CD4-positive, alpha-beta T cell (primary cell): ENCODE results near the gene CIRBP. TPM values are rescaled to one million over a fixed set of nuclear protein-coding genes. Genes with fewer than 3 reads are reported as not detected.
A peak's percentile ranks its signal among the peaks of the same experiment; 100 is the strongest.

Experiments used
- ATAC-seq: fragments of 200-7000 bp; cut with Tn5 transposase; one replicate; pipeline ENCODE4 v1.10.0; 2022; ENCODE audit warnings: mild to moderate bottlenecking; ENCODE audit not compliant: poor library complexity
- CTCF ChIA-PET: fragments of 350-600 bp; sonication (Branson Sonifier 250); formaldehyde crosslinking; loops from one replicate; lab custom pipeline; 2021; ENCODE audit warnings: antibody characterized with exemption, inconsistent platforms; lab: Charles Lee
- POLR2A ChIA-PET: fragments of 350-600 bp; sonication (Branson Sonifier 250); formaldehyde crosslinking; loops from one replicate; lab custom pipeline; 2021; ENCODE audit warnings: antibody characterized with exemption, inconsistent platforms; lab: Charles Lee
- DNase-seq, 14 experiments: peaks; one replicate each; pipeline ENCODE4 v3.0.0-alpha.2; 2013 to 2020; ENCODE audit warnings: mixed read lengths in 2 of 14
- H3K27ac ChIP-seq, 2 donors: one replicate each; pipeline versions ENCODE4 v1.5.1 to v1.7.0; 2013; ENCODE audit warnings: low read length in 2 of 2, low read depth in 1 of 2, mild to moderate bottlenecking in 1 of 2
- H3K27me3 ChIP-seq, 2 experiments: 1 replicate in 1 of 2; 2 replicates in 1 of 2; pipeline versions ENCODE4 v1.6.1 to v1.7.0; 2013; ENCODE audit warnings: low read length in 2 of 2, control low read depth in 1 of 2, mild to moderate bottlenecking in 1 of 2, moderate library complexity in 1 of 2; ENCODE audit not compliant: insufficient read depth in 2 of 2, control insufficient read depth in 1 of 2
- H3K36me3 ChIP-seq: one replicate; pipeline ENCODE4 v1.6.1; 2013; ENCODE audit warnings: low read length, control low read depth; ENCODE audit not compliant: insufficient read depth
- H3K4me1 ChIP-seq: one replicate; pipeline ENCODE4 v1.6.1; 2013; ENCODE audit warnings: low read length, control low read depth; ENCODE audit not compliant: insufficient read depth
- H3K4me3 ChIP-seq: one replicate; pipeline ENCODE4 v1.5.1; 2013; ENCODE audit warnings: mild to moderate bottlenecking, low read length, moderate library complexity
- H3K9me3 ChIP-seq, 2 experiments: 1 replicate in 1 of 2; 2 replicates in 1 of 2; pipeline versions ENCODE4 v1.6.1 to v1.7.0; 2013; ENCODE audit warnings: low read length in 2 of 2, mild to moderate bottlenecking in 2 of 2, control low read depth in 1 of 2, moderate library complexity in 1 of 2; ENCODE audit not compliant: control insufficient read depth in 1 of 2, insufficient read depth in 1 of 2
- H3K27ac Mint-ChIP-seq: one replicate; pipeline ENCODE4 v1.8.0; 2020; ENCODE audit warnings: mixed read lengths
- H3K27me3 Mint-ChIP-seq: one replicate; pipeline ENCODE4 v1.8.0; 2021; ENCODE audit warnings: mixed read lengths
- H3K36me3 Mint-ChIP-seq: one replicate; pipeline ENCODE4 v1.8.0; 2021; ENCODE audit warnings: low read depth, mixed read lengths
- H3K4me1 Mint-ChIP-seq: one replicate; pipeline ENCODE4 v1.8.0; 2021; ENCODE audit warnings: low read depth, mixed read lengths
- H3K4me3 Mint-ChIP-seq: one replicate; pipeline ENCODE4 v1.8.0; 2020; ENCODE audit warnings: mild to moderate bottlenecking, mixed read lengths
- H3K9me3 Mint-ChIP-seq: one replicate; pipeline ENCODE4 v1.8.0; 2020; ENCODE audit warnings: mixed read lengths
- intact Hi-C, 2 experiments: fragments of 100-400 bp; cut with DNase I in 1 of 2; cut with micrococcal nuclease in 1 of 2; formaldehyde crosslinking; loops; one replicate each; pipeline versions ENCODE4 v1.15.1 to v1.9.0; 2023 to 2025; cut with DNase I, micrococcal nuclease
- total RNA-seq, 174 experiments: library from RNA in 2 of 174; stranded (reverse) in 2 of 174; gene quantifications; one replicate each; pipeline ENCODE4 v1.2.3 and lab custom pipeline; 2021 to 2026
- TF ChIP-seq, protein P1 (sequence below): fragments of 200-600 bp; IDR thresholded peaks from one replicate; pipeline ENCODE4 v1.8.0; 2022; ENCODE audit warnings: antibody characterized with exemption, mild to moderate bottlenecking

CIRBP gene
- total RNA-seq, 2 experiments from 2014 or later = 614 to 628 TPM

DNA sequence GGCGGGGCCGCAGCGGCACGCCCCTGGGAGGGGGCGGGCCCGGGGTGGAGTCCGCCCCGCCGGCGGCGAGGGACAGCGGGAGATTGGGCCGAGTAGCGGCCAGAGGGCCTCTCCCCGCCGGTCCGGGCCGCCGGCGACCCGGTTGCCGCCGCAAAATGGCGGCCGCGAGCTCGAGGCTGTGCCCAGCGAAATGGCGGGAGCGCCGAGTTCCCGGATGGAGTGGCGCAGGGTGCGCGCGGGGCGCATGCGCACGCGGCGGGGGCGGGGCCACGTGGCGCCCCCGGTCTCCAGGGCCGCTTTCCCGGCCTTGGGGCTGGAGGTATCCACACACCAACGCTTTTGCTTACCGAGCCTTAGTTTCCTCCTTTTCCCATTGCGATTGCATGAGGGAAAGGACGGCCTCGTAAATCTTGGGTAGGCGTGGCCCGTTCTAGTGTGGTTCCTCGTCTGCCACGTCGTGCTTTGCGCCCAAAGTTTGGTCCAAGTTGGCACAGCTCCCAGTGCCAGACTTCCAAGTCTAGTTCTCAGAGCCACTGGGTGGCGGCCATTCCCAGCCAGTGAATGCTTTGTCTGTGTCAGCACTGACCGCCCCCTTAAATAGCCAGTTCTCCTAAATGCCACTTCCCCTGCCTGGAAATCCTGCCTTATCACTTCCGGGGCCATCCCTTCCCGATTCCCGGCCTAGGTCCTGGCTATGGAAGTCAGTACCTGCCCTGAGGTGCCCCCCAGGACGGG, 513 bp downstream of the CIRBP start:
- peaks cover 68% of the 10 kb centered on the region for H3K4me1 Mint-ChIP-seq
- Histone ChIP-seq H3K9me3 (no peaks in the 10 kb centered on the region), H3K4me1 (peaks cover 92% of the 10 kb centered on the region), H3K27ac (peak overlapping the region; percentile 78 to 84), H3K4me3 (peak overlapping the region; percentile 99), H3K36me3 (peaks cover 50% of the 10 kb centered on the region), H3K27me3 (no peaks in the 10 kb centered on the region)
- POLR2A ChIA-PET = interaction anchor here (0.6 to 10.3 kb wide), 62 partner anchors 8 to 609 kb away, joined by 3 to 476 read pairs (median 7); partner anchors contain the start of genes ABCA7, ARHGAP45, ATP5F1D and CBARP
- H3K36me3 Mint-ChIP-seq = peaks cover 54% of the 10 kb centered on the region
- CTCF ChIA-PET = interaction anchor here (0.6 to 11.0 kb wide), 3 partner anchors 17 to 25 kb away, joined by 4 to 255 read pairs (median 6); partner anchors contain the start of gene MIDN
- H3K9me3 Mint-ChIP-seq = no peaks in the 10 kb centered on the region
- H3K4me3 Mint-ChIP-seq = peak overlapping the region; percentile 94
- ATAC-seq (peak; percentile 37), DNase-seq (peak; percentile 75 to 94 (median 86))
- intact Hi-C loops = loop anchor here (1.0 to 10.0 kb wide), 3 partner anchors 10 to 205 kb away; partner anchors contain the start of genes C19orf25 (in 1 of the 2), DAZAP1 (in 1 of the 2) and GAMT (in 1 of the 2)
- TF ChIP-seq, protein P1, sequence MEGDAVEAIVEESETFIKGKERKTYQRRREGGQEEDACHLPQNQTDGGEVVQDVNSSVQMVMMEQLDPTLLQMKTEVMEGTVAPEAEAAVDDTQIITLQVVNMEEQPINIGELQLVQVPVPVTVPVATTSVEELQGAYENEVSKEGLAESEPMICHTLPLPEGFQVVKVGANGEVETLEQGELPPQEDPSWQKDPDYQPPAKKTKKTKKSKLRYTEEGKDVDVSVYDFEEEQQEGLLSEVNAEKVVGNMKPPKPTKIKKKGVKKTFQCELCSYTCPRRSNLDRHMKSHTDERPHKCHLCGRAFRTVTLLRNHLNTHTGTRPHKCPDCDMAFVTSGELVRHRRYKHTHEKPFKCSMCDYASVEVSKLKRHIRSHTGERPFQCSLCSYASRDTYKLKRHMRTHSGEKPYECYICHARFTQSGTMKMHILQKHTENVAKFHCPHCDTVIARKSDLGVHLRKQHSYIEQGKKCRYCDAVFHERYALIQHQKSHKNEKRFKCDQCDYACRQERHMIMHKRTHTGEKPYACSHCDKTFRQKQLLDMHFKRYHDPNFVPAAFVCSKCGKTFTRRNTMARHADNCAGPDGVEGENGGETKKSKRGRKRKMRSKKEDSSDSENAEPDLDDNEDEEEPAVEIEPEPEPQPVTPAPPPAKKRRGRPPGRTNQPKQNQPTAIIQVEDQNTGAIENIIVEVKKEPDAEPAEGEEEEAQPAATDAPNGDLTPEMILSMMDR = no peak
- peak overlapping the region; percentile 88 for H3K27ac Mint-ChIP-seq
- H3K27me3 Mint-ChIP-seq = no peaks in the 10 kb centered on the region

DNA sequence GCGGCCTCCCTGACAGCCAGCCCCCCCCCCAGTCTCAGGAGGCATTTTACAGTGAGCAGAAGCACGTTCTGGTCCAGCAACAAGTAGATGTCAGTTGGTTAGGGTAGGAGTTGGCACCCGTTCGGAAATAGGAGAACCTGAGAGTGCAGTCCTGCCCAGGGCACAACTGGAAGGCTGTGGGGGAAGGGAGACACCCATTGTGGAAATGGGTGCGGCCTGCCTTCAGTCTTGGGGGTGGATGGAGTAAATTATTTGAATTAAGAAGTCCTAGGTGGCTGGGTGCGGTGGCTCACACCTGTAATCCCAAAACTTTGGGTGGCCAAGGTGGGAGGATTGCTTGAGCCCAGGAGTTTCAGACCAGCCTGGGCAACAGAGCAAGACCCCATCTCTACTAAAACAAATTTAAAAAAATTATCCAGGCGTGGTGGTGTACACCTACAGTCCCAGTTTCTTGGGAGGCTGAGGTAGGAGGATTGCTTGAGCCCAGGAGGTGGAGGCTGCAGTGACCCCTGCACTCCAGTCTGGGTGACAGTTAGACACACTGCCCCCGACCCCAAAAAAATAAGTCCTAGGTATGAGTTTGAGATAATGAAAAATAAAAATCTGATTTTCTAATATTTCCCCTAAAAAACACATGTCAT, 1.2 kb downstream of the CIRBP start:
- Mint-ChIP-seq H3K4me3 (peak overlapping the region; percentile 94), H3K9me3 (no peaks in the 10 kb centered on the region), H3K27me3 (no peaks in the 10 kb centered on the region), H3K36me3 (peaks cover 58% of the 10 kb centered on the region), H3K4me1 (peaks cover 64% of the 10 kb centered on the region), H3K27ac (peak overlapping the region; percentile 82)
- no peak for ATAC-seq
- POLR2A ChIA-PET = interaction anchor here (1.7 kb wide), 1 partner anchor 21 kb away, joined by 57 read pairs; no protein-coding TSS in a partner anchor
- Histone ChIP-seq H3K27me3 (no peaks in the 10 kb centered on the region), H3K9me3 (no peaks in the 10 kb centered on the region), H3K4me3 (peak overlapping the region; percentile 99), H3K4me1 (peaks cover 91% of the 10 kb centered on the region), H3K27ac (peak overlapping the region; percentile 78 to 84), H3K36me3 (peaks cover 55% of the 10 kb centered on the region)
- peak in 1 of 14 experiments; percentile 43 for DNase-seq
- TF ChIP-seq, protein P1 = no peak
- intact Hi-C loops = loop anchor here (10.0 kb wide), 2 partner anchors 134 to 204 kb away; partner anchors contain the start of genes C19orf25 (in 1 of the 2), DAZAP1 (in 1 of the 2) and GAMT (in 1 of the 2)
- CTCF ChIA-PET = interaction anchor here (4.3 to 11.0 kb wide), 2 partner anchors 26 kb away, joined by 26 to 255 read pairs; no protein-coding TSS in a partner anchor
